HG03025 (cell line): Measurements from ENCODE around the gene ADGRG7.

Source experiments
- ATAC-seq: cut with Tn5 transposase; IDR thresholded peaks from one replicate; pipeline ENCODE4 v1.9.1; 2021; ENCODE audit warnings: mild to moderate bottlenecking, moderate library complexity; ENCODE audit not compliant: unreplicated experiment, low FRiP score

Gene ADGRG7

DNA sequence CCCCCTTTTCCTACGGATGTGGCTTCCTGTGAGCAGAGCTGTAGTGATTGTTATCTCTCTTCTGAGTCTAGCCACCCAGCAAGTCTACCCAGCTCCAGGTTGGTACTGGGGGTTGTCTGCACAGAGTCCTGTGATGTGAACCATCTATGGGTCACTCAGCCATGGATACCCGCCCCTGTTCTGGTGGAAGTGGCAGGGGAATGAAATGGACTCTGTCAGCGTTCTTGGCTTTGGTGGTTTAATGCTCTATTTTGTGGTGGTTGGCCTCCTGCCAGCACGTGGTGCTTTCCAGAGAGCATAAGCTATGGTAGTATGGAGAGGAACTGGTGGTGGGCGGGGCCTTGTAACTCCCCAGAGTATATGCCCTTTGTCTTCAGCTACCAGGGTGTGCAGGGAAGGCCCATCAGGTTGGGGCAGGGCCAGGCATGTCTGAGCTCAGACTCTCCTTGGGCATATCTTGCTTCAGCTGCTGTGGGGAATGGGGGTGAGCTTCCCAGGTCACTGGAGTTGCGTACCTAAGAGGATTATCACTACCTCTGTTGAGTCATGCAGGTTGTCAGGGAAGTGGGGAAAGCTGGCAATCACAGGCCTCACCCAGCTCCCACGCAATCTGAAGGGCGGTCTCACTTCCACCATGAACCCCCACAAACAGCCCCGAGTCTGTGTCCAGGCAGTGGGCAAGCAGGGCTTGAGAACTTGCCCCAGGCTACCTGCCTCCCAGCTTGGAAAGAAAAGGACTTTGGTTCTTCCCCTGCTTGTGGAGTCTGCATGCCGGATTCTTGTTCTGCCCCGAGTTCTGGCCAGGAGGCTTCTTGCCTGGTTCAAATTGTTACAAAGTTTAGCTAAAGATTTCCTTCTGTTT is 9.0 kb upstream of the ADGRG7 start:
- ATAC-seq = no peak

DNA sequence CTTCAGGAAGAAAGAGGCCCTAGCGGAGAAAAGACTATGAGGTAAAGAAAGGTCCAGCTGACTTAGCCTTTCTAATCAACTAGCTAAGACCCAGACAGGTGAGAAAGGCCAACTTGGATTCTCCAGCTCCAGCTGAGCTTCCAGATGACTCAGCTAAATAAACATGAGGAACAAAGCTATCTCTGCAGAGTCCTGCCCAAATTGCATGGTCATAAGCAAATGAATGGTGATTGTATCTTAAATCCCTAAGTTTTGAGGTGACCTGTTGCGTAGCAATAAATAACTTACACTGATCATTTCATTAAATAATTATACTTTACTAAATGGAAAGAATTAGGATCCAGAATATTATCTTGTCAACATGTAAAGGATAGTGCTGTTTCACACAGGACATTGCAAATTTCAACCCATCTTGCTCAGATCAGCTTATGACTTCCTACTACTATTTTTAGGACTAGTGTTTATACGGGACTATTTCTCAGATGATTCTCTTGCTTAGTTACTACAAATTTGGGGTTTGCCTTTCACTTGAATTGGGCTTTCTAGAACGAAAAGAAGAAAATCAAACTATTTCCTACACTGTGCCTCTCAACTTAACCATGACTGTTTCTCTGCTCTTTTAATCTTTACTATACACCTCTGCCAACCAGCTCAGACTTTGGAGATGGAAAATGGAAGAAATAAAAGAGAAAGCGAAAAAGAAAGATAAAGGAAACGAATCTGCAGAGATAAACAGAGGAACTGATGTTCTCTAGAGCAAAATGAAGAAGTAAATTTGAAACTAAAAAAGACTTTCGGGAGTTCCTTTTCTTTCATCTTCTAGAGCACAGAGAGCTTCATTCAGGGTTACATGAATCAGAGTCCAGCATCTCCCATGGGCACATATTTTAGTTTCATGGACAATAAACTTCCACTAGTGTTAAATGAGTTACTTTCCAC is 6.6 kb upstream of the ADGRG7 start:
- peak; percentile 55 for ATAC-seq

DNA sequence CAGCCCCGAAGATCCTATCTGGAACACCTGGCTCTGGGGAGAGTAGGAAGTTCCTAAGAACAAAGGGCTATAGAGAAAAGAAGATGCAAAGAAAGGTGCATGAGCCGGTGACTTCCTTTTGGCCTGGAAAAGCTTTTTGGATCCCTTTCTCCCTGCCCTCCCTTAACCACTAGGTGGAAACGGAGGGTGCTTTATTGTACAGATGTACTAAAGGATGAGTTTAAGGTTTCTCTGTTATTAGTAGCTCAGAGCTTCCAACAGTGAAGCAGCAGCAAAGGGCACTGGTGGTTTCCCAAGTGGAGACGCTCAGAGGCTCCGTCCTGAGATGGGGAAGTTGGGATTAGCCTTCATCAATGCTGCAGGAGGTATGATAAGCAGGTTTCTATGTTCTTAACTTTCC is 5.9 kb upstream of the ADGRG7 start:
- peak; percentile 33 for ATAC-seq

DNA sequence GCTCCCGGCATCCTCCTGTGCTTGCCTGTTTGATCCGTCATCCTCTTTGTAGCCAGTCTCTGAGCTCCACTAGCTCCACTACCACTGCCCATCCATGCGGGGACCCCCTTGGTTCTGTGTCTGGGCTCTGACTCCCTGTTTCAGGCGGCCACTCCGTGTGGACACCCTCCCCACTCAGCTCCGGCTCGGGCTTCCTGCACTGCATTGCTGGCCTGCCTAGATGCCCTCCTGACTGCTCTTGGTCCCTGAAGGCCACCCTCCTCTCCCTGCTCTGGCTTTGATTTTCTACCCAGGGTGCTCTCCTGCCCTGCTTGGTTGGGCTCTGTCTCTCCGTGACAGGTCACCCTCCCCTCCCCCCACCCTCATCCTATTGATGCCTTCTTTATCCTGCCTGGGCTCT is 4.0 kb upstream of the ADGRG7 start:
- ATAC-seq = no peak

DNA sequence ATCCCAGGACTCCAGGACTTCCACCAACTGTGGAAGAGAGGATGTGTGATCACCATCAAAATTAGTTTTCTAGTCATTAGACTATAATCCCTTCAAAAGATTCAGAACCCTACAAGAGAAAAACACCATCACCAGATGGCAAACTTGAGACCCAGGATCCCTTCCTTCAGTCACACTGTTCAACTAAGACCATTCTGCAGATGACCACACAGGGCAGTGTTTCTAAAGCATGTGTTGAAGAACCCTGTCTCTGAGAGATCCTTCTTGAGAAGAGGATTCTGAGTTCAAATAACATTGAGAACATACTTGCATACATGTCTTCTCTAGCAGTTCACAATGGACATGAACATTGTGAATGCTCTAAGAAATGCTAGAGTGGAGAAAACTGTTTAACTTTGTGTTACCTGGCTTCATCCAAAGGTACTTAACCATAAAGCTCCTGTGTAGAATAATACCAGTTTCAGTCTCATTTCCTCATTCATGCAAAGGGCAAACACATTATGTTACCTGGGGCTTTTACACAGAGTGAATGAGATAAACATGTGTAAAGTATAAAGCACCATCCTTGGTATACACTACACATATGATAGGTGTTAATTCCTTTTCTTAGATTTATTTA is 2.4 kb upstream of the ADGRG7 start:
- peak; percentile 88 for ATAC-seq

DNA sequence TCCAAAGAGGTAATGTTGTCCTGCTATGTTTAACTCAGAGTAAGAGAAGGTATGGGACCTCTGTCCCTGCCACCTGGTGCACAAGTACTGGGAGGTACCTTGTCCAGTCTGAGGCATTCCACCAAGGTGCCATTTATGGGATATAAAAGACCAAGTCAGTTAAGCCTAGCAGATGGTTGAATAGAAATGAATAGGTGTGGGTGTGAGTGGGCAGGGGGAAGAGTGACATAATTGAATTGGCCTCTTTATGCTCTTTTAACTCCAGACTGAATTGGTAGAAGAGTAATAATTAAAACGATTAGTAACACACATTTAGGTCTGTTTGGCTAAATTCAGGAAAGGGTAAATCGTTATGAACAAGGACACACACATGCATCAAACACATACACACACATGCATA is 562 bp downstream of the ADGRG7 start:
- ATAC-seq = no peak

DNA sequence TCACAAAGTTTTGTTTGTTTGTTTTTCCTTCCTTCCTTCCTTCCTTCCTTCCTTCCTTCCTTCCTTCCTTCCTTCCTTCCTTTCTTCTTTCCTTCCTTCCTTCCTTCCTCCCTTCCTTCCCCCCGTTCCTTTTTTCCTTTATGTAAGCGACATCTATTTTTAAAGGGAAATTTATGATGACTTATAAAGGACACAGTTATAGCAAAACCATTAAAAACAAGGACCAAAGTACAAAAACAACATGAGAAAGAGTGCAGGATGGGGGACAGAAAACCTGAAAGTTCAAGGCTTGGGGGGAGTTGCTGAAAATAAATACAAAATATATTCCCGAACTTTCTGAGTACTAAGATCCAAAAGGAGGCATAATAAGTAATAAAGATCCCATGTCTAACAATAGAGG is 1.8 kb downstream of the ADGRG7 start:
- ATAC-seq = no peak

DNA sequence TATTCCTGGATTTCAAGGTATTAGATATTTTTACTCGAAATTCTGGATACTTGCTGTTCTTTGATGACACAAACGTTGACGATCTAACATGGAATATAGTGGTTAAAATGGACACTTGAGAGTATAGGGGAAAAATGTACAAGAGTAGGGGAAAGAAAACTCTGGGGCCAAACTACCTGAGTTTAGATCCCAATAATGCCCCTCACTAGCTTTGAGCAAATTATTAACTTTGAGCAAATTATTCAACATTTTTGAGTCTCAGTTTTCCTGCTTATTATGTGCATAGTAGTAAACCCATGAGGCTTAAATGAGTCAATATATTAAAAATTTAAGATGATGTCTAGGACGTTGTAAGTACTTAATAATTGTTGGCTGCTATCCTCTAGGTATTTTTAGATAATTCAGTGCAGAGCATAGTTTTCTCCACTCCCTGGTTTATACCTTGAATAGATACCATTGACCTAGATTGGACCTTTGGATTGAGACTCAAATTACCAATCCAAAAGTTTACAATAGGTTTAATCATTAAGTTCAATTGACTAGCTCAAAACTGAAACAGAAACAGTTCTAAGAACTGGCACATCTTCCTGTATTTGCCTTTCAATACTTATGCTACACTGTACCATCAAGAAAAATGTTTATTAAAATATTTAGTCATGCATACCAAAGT is 4.5 kb downstream of the ADGRG7 start:
- no peak for ATAC-seq

DNA sequence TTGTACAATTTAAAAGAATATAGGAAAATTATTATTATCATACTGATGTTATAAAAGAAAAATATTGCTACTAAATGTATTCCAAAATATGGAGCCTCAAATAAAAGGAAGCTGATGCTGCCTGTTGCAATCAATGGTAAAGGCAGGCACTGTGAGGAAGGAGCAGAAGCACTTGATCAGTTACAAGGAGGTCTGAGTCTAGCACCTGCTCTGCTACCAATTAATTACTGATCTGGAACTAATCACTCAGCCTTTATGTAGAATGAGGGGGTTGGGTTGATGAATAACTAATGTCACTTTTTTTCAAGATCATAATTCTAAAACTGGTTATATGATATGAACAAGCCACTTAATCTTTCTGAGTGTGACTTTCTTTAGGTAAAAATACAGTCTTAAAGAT is 5.5 kb downstream of the ADGRG7 start:
- ATAC-seq = no peak

DNA sequence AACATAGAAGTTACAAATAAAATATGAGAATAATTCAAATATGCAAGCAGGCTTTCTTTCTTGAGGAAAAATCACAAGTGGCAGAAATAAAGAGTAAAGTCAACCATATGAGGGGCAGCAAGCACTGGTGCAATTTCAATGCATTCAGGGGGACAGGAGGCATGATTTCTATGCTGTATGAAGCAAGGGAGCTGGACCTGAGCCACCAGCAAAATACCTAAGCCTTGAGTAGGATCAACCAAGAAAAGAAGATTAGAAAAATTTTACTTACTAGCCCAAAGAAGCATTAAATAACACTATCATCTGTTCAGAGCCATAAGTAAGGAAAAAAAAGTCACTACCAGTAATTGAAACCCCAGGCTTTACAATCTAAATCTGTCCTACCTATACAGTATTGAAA is 6.3 kb downstream of the ADGRG7 start:
- ATAC-seq = no peak

DNA sequence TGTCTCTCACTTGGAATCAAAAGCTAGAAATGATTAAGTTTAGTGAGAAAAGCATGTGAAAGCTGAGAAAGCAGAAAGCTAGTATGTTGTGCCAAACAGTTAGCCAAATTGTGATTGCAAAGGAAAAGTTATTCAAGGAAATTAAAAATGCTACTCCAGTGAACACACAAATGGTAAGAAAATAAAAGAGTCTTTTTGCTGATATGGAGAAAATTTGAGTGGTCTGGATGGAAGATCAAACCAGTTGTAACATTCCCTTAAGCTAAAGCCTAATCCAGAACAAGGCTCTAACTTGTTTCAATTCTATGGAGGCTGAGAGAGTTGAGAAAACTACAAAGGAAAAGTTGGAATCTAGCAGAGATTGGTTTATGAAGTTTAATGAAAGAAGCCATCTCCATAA is 11.8 kb downstream of the ADGRG7 start:
- ATAC-seq = no peak

DNA sequence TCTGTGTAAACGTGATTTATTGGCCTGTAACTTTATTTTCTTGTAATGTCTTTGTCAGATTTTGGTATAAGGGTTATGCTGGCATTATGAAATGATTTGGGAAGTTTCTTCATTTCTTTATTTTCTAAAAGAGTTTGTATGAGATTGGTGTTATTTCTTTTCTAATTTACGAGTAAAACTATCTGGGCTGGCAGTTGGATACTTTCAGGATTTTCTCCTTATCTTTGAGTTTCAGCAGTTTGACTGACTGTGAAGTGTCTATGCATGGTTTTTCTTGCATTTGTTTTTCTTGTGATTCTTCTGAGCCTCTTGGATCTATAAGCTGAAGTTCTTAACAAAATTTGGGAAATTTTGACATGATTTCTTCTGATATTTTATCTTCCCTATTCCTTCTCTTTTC is 18.1 kb downstream of the ADGRG7 start:
- ATAC-seq = no peak

DNA sequence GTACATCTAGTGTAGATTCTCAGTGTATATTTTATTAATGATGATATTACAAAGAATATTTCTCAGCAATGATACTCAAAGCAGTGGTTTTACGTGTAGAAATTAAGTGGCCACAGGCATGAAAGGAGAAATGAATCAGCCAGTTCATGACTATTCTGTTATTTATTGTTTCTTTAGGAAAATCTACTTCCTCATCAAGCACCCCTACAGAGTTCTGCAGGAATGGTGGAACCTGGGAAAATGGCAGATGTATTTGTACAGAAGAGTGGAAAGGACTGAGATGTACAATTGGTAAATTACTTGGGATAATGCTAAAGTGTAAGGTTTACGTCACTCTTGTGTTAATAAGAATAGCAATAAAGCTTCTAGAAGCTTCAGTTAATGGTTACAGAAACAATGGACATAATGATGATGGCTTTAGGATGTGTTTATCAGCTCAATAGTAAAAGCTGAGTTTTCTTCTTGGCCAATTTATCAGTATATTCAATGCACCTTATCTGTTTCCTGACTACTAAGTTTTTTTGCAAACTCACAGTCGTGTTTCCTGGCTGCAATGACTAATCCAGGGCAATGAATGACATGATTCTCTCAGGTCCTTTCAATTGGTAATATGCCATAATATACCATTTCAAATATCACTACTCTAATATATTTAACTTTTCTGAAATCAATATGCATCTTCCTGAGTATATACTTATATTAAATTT is 20.2 kb downstream of the ADGRG7 start:
- ATAC-seq = no peak

DNA sequence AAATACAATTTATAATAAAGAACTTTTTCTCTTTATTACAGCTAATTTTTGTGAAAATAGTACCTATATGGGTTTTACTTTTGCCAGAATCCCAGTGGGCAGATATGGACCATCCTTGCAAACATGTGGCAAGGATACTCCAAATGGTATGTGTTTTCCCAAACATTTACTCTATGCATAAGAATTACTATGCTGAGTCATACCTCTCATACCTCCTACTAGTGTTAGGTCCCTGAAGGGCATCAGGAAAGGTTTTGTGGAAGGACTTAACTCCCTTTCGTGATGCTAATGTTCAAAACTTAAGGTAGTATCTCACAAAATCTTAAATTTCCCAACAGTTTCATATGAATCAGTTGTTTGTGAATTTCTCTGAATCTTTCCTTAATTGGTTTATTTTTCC is 21.3 kb downstream of the ADGRG7 start:
- ATAC-seq = no peak

DNA sequence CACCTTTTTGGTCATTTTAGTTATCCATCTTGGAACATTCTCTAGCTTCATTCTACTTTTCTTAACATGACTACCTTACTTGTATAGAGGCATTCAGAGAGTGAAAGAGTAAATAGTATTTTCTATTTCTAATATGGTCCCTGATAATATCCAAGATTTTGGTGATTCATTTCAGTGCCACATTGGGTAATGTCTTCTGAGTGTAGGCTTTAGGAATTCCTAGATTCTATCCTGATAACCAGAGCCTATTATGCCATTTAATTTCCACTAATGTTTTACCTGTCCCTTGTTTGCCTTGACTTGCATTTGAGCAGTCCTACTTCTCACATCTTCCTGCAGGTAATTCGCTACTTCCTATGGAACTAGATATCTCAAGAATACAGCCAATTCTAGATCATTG is 21.8 kb downstream of the ADGRG7 start:
- ATAC-seq = no peak

DNA sequence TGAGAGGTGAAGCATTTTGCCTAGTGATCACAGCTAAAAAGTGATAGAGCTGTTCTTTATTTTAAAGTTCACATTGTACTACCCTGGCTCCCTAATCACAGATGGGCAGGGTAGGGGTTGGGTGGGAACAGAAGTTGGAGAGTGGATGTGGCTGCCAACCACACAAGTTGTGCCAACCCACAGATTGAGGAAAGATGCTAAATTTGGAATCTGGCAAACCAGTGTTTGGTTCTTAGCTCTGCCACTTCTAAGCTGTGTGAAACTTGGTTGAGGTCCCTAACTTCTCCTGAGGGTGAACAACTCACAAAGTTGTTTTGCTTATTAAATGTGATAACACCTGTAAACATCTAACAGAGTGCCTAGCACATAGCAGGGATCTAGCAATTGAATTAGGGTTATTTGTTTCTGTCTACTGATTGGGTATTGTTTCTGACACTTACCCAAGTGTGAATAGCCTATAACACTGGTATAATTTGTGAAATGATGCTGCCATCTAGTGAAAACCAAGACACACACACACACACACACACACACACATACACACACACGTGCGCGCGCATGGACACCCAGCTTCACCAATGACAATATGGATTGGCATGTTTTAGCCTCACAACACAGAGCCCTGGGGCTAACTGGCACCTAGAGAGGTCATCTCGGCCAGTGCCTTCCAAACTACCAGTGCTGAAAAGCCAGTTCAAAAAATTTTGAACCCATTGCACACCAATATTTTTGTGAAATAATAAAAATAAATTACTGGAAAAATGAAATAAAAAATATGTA is 25.3 kb downstream of the ADGRG7 start:
- ATAC-seq = no peak

DNA sequence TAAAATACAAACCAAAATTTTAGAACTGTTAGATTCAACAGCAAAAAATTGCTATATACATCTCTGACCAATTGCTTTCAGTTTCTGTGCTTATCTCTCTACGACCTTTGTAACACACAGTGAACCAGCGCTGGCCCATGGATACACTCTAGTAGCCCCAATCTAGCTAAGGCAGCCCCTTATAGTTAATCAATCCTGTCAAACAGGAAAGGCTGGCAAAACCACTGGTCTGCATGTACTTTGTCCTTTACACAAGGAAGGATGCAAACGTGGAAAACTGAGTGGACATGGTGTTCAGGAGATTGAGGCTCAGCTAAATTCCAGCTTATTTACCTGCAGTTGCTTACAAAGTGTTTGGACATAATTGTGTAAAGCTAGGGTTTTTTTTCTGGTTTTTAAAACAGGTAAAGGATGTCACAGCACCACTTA is 25.9 kb downstream of the ADGRG7 start:
- ATAC-seq = no peak

DNA sequence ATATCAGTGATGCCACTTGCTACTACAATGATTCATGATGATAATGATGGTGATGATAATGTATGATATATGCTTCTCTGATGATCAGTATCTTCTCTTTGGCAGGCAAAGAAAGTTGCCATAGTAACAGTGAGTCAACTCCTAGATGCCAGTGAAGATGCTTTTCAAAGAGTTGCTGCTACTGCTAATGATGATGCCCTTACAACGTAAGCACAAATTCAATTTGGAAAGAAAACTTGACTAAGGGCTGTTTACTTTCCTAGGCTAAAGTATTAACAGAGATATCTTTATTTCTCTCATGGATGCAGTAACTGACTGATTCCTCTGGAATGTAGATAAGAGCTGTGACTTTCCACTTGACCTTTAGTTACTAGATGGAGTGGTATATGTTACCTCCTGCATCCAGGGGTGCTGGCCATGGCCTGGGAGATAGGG is 27.8 kb downstream of the ADGRG7 start:
- ATAC-seq = no peak

DNA sequence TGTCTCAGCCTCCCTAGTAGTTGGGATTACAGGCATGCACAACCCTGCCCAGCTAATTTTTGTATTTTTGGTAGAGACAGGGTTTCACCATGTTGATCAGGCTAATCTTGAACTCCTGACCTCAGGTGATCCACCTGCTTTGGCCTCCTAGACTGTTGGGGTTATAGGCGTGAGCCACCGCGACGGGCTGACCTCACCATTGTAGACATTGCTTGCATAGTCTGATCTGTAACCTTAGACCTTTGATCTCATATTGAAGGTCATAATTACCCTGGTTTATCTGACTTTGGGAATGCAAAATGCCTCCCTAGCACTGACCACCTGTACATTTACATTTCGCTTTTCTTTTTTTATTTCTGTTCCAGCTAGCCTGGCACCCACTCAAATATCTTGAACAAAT is 31.2 kb downstream of the ADGRG7 start:
- no peak for ATAC-seq
